Stimulated activated CD8-positive, alpha-beta memory T cell treated with anti-CD3 and anti-CD28 coated beads, Interleukin-4, amount 100 ng/mL, for 1 hour (primary cell): ENCODE data around the gene BRINP1.

Experiments used
- DNase-seq, 2 donors: peaks; one replicate each; pipeline ENCODE4 v3.0.0-alpha.2; 2020; ENCODE audit warnings: low read depth in 2 of 2, low spot score in 1 of 2

BRINP1 gene

DNA sequence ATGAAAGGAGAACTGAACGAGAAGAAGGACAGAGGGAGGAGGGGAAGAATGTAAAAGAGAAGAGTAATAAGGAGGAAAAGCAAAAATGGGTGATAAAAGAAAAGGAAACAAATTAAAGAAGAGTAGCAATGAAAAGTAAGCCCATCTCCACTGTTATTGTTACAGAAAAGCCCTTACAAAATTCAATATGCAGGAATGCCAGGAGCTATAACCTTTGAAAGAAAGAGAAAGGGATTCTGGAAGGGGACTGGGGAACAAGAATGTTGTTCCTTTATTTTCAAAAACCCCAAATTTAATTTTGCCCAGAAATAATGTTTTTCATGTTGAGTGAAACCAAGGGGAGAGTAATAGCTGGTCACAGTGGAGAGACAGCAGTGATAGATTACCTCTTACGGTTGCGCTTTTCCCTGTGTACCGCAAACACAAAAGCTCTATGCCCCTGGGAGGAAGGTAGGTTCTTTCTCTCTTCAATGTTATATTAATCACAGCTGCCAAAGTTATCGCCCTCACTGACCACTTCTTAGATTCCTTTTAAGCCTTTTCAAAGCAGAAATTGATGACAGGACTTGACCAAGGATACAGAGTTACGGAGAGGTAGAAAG lies 86.7 kb downstream of the BRINP1 start:
- no peak for DNase-seq

DNA sequence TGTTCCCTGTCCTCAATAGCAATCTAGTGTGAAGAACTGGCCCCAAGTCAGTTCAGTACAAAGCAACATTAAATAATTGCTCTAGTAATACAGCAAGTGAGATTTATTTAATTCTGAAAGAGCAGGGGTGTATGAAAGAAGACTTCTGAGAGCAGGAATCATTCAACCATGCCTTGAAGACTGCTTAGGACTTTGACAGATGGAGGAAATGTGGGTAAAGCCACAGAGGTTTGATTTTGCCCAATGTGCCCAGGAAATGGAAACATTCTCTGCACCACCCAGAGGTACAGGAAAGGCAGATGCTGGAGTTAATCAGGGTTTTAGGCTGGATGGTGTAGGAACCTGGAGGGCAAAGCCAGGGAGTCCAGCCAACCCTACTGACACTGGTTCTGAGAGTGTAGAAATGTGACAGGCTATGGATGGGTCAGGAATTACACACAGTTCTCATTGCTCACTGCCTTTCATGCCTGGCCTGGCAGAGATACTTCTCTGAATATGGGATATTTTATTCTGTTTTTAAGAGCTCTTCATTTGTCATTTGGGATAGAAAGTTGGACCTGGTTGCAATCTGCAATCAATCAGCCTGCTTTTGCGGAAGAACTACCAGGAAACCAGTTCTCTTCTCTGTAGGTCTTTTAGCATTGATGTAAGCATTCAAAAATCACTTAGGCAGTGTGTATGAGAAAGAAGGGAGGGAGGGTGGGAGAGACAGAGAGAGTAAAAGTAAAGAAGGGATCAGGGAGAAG lies 88.3 kb downstream of the BRINP1 start:
- DNase-seq: no peak

DNA sequence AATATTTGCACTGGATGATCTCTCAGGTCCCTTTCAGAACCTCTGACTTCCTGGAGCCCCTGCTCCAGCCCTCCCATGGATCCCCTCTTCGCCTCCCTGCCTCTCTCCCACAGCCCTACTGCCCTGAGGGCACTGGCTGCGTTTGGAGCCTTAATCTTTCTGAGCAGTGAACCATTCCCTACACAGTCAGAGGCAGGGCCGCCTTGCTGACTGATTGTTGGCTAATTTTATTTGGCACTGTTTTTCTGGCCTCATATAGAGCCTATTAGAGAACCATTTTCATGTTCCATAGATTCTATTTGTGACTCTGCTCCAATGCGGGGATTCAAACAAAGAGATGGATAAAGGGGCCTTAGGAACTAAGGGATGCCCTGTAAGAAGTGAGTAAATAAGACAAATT lies 91.1 kb downstream of the BRINP1 start:
- DNase-seq: no peak

DNA sequence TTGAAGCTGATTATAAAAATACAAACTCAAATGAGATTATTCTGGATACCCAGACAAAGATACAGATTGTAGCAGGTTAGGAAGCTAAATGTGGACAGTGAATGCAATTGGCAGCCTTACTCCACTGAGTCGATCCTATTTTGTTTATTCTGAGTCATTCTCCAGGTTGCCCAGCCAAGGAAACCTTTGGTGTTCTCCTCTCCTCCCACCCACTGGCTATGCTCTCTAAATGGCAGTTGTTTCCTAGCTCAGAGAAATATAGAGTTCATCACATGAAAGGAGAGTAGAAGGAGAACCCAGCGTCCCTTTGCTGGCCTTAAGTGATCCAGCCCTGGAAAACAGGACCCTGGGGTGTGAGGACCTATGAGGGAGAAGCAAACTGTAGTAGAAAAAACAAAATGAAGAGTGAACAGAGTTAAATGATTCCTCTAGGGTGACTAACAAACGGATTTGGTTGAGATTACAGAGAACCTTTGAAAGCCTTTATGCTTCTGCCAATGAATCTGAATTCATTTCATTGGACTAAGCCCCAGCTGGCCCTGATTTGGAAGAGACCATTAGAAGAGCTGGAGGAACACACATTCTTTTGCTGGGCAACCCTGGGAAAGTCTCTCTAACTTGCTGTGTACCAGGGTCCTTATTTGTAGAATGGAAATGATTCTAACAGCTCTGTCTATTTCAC lies 95.1 kb downstream of the BRINP1 start:
- DNase-seq: no peak

DNA sequence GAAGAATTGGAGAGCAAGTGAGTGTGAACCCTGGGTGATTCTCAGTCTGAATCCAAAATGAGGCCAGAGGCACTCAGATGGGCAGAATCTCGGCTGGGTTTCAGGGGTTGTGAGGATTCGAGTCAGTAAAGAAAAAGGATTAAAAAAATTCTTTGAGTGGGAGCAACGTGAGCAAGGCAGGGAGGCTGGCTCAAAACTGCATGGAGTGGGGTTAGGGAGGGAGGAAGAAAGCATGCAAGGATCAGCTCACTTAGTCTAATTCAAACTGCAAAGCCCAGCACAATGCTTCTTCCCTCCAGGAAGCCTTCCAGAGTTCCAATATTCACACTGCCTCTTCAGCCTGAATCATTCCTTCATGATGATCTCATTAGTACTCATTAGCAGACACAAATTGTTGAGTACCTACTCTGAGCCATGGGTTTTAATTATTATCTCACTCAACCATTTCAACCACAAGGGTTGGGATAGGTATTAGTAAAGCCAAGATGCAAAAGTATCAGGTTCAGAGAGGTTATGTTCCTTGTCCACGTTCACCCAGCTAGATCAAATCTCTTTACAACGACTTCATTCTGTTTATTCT lies 95.8 kb downstream of the BRINP1 start:
- DNase-seq: no peak

DNA sequence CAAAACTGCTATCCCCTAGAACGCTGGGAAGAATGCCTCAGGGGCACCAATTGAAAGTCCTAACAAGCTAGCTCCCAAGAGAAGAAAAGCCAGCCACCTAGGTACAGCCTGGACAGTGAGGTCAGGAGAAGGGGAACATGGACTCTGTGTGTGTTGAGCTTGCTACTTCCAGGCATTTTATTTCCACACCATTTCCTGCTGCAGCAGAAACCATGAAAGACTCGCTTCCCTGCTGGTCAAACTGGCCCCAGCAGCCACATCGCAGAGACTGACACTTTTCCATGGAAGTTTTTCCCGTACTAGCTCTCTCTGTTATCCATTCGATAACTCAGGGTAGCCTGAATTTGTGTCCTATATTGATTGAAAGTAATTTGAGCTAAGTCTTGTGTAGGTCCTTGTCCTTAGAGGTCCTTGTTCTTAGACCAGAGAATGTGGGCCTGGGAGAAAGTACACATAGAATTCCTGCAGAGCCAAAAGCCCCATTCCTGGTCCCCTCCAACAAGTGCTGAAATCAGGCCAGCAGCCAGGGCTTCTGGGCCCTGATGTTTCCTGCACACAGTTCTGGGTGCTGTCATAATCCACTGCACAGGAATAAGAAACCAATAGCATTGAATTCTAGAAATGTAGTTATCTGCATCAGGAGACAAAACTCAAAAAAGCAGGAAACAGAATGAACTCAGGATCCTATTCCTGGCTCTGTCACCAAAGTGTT lies 96.6 kb downstream of the BRINP1 start:
- DNase-seq: no peak

DNA sequence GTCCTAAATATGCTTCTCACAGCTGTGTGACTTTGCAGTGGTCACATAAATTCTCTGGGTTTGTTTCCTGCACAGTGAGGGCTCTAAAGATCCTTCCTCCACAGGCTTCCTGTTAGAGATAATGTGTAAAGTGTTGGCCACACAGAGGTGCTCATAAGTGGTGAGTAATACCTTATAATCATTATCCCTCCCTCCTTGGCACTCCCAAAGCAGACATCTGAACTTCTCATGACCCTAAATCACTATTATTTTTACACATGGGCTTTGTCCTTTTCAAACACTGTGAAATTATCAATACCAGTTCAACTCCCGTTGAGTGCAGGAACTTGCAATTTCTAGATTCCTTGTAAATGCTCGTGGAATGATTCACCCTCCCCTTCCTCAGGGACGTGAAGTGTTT lies 100.2 kb downstream of the BRINP1 start:
- DNase-seq: no peak

DNA sequence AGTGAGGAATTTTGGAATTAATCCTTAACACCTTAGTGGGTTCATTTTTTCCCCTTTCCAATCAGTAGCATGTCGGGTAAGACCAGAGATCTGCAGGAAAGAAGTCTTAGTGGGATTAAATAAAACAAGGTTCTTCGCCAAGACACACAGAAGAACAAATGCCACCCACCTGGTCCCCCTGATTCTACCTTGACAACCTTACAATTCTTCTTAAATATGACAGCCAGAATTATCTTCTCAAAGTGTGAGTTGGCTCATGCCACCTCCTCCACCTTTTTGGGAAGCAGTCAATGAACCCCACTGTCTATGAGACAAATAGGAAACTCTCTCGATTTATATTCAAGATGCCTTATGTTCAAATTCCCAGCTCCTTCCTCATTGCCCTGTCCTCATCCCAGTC lies 105.1 kb downstream of the BRINP1 start:
- DNase-seq: no peak

DNA sequence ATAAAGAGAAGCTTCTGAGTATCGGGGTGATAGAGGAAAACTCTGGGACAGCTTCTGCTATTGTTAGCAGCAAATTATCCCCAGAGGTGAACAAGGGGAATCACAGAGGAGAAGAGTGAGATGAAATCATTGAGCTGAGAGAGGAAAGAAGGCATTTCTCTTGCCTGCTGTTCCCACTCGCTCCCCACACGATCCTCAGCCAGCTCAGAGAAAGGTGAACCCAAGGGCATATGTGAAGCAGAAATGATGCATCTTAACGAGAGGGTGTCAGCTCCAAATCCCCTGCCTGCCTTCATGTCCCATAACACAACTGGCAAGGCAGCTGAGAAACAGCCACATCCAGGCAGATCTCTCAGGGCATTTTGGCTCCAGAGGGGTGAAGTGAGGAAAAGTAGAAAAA lies 111.6 kb downstream of the BRINP1 start:
- DNase-seq: no peak

DNA sequence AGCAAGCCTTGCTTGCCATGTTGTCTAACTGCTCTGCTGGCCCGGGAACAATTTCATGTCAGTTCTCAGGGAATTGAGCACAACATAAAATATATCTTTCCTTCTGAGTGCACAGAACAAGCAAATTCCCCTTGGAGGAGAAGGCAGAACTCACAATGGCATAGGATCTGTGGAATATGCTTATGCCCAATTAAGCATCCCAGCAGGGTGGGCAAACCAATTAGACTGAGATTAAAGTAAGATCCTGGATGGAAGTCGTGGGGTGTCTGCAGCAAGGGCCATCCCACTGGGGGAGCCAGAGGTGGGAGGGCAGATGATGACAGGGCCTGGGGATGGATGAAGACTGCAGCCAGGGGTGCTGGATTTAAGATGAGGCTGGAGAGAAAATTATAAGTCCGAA lies 114.1 kb downstream of the BRINP1 start:
- DNase-seq: no peak

DNA sequence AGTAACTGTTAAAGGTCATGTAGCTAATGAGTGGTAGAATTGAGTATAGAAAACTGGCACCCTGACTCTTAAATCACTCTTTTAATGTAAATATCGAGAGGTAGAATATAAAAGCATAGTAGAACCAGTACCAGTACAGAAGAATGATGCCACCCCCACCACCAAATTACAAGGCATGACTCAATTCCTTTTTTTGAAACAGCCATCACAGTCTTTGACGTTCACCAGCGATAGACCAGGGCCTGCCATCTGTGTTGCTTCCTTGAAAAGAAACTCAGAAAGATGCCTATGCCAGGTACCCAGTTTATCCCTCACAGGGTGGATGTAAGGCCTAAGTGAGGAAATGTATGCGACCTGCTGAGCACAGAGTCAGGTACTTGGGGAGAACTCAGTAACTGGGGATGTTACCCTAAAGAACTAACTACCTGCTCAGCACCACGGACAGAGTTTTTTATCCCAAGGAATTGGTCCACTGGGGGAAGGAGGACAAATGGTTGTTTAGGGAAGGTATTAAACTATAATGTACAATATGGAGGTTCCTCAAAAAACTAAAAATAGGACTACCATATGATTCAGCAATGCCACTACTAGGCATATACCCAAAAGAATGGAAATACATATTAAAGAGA lies 116.5 kb downstream of the BRINP1 start:
- no peak for DNase-seq

DNA sequence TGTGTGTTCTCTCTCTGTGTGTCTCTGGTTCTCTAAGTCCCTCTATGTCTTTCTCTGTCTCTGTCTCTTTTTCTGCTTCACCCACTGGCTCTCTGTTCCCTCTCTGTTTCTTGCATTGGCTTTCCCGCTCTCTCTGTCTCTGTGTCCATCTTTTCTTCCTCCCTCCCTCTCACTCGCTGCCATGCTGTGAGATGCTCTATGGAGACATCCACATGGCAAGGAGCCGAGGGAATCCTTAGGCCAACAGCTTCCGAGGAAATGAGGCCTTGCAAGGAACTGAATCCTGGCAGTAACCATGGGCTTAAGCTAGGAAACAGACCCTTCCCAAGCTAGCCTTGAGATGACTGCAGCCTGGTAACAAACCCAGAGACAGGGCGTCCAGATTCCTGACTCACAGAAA lies 117.3 kb downstream of the BRINP1 start:
- DNase-seq: no peak

DNA sequence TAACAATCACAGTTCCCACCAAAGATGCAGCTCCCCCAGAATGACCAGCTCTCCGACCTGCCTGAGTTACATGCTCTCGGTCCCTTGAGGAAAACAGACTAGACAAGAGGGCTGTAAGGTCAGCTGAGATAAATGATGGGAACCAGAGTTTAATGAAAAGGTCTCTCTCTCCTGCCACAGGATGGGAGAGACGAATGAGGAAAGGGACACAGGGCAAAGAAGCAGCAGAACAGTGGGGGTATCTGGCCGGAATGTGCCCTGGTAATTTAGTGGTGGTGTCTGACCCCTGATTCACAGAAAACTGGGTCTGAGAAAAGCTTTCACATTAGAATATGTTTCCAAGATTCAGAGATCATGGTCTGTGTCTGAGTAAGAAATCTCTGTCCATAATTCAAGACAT lies 118.5 kb downstream of the BRINP1 start:
- DNase-seq: no peak

DNA sequence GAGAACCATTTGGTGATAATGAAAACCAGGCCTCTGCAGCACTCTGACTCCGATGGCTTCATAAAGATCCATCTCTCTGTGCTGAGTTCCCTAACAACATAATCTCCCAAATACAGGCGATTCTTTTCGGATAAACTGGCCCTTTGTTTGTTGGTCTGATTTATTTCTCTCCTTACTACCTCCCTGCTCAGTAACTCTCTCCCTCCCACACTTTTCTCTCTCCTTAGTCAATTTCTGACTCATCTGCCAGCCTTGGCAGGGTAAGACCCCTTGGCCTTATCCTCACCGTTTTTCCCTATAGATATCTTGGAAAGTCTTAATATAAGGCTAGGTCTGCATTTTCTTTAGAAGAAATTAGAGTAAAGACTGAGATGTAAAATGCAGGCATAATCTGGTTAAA lies 128.7 kb downstream of the BRINP1 start:
- DNase-seq: no peak

DNA sequence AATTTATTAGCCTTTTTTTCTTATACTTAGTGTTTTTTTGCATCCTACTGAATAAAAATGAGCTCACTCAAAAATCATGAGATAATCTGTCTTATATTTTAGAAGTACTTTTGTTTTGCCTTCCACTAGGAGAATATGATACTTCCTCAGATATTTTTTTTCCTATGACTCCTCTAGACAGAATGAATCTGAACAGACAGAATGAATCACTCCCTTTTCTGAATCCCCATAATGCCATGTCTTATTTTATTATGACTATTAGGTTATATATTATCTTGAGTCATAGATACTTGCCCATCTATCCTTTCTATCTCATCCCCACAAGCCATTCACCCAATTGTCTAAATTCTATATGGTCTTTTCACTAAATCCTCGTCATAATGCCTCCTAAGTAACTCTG lies 134.6 kb downstream of the BRINP1 start:
- no peak for DNase-seq

DNA sequence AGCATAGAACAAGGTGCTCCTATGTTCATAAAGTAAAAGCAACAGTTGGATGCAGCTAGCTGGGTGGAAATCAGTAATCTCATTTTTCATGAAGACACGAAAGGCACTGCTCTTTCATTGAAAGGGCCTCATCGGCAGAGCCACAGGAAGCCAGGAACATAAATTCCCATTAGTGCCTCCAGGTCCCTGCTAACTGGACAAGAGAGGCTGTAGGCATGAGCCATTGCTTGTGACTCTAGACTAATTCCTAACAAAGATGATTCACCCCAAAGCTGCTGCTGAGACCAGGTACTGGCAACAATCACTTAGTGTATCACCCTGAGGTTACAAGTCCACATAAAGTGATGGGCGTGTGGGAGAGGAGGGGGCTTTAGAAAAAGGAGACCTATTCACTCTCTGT lies 141.8 kb downstream of the BRINP1 start:
- DNase-seq: no peak

DNA sequence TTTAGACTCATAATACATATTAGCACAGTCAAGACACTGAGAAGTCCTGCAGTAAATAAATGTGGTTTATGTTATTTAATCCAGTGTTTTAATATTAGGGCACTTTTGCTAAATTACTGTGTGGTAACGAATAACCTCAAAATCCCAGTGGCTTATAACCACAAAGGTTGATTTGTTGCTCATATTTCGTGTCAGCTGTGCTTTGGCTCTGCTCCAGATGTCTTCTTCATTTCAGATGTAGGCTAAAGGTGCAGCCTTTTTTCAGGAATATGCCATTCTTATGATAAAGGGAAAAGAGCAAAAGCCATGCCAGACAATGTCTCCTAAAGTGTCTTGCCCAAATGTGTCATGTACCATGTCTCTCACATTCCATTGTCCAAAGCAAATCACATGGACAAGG lies 144.8 kb downstream of the BRINP1 start:
- DNase-seq: no peak

DNA sequence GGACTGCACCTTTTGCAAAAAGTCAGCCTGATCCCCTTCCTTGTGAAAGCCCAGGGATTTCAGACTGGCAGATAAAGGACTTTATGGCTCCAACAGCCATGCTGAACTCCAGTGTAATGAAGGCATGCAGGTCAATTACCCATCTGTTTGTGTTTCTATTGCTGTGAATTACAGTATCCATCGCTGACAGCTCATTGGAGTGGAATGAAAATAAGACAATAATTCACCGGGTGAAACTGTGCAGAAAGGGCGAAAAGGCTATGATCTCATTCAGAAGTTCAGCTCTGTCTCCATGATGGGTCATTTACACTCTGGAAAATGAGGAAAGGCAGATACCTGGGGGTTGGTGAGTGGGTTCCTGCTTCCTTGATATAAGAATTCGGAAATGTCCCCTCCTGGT lies 148.0 kb downstream of the BRINP1 start:
- no peak for DNase-seq

DNA sequence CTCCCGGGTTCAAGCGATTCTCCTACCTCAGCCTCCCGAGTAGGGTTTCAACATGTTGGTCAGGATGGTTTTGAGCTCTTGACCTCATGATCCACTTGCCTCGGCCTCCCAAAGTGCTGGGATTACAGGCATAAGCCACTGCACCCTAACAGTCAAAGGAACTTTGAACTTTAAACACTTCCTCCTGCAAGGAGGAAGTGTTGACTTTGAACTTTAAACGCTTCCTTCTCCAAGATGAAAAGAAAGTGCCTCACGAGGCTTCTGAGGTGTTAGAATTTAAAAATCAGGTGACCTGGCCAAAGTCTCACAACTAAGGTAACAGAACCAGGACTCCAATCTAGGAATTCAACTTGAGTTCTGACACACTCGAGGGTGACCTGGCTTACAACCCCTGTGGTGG lies 150.9 kb downstream of the BRINP1 start:
- DNase-seq: no peak

DNA sequence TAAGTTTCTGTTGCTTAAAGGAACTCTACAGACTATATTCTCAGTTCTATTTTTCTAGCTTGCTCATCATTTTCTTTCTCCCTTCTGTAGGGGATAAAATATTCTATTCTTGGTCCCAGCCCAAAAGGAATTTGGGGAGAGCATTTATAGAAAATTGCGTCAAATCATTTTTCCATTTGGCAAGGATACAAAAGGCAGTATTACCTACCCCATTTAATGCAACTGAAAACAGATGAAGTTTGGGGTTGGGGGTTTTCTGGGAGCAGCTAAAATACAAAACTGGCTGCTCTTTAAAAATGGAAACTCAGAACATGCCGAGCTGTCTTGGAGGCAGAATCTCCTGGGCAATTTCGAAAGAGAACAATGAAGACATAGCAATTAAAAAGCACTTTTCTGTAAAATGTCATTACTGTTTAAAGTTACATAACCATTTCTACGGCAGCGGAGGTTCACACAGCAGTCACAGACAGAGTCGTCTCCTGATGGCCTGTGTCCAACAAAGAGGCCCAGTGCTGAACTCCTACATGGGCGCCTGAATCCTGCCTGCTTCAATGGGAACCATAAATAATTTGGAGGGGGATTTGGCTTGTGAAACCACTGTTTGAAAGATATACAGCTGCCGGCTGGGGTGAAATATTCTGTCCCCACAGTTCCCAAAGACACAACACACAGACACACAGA lies 152.4 kb downstream of the BRINP1 start:
- no peak for DNase-seq

DNA sequence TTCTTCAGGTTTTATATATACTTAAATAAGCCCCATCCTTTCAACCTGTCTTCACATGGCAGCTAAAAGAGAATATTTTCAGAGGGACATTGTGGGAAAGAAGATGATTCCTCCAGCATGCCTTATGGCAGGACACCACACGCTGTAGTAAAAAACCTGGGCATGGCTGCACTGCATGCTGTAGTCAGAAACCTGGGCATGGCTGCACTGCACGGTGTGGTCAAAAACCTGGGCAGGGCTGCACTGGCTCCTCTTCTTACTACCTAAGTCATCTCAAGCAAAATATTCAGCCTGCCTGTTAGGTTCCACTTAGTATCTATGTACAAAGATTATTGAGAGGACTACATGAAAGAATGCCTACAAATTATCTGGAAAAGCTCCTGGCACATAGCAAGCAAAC lies 153.6 kb downstream of the BRINP1 start:
- DNase-seq: no peak
